Measurements from ENCODE around the gene ELK3. TPM values are rescaled to one million over a fixed set of nuclear protein-coding genes. Genes with fewer than 3 reads are reported as not detected.

ELK3 gene
- total and polyA plus RNA-seq, 4 donors = 10.7 to 22.0 (median 16.5) TPM

DNA sequence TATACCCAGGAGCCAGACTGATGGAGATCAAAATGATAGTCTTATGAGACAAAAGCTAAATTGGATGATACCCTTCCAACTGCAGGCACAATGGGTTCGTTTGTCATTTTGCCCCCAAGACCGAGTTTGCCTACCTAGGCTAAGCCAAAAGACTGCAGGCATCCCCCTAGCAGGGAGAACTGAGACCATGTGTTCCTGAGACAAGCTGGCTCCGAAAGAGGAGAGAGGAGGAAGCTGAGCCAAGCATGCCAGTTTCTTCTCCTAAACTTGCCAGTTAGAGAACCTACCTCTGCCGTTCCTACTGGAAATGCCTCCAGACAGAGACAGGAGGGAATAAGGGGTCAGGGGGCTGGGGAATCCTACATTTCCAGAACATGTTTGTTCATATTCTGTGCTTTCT, 8.3 kb upstream of the ELK3 start:
- Histone ChIP-seq H3K27me3 (ENCODE audit: control insufficient read depth, insufficient read depth, low read length) (no peaks in the 10 kb centered on the region), H3K27ac (ENCODE audit: low read depth, low read length) (no peak overlapping the region), H3K36me3 (ENCODE audit: control insufficient read depth, insufficient read depth, low read length) (no peaks in the 10 kb centered on the region), H3K9me3 (ENCODE audit: control insufficient read depth, insufficient read depth, low read length) (no peaks in the 10 kb centered on the region), H3K4me1 (ENCODE audit: control insufficient read depth, insufficient read depth, low read length) (no peaks in the 10 kb centered on the region), H3K4me3 (ENCODE audit: low read depth, low read length) (no peak overlapping the region)
- 93% methylated on average over 3 of the region's 4 CpGs for WGBS (ENCODE audit: insufficient coverage)
- no peak for DNase-seq (ENCODE audit: low read depth in 4 of 6, low spot score in 6 of 6)

DNA sequence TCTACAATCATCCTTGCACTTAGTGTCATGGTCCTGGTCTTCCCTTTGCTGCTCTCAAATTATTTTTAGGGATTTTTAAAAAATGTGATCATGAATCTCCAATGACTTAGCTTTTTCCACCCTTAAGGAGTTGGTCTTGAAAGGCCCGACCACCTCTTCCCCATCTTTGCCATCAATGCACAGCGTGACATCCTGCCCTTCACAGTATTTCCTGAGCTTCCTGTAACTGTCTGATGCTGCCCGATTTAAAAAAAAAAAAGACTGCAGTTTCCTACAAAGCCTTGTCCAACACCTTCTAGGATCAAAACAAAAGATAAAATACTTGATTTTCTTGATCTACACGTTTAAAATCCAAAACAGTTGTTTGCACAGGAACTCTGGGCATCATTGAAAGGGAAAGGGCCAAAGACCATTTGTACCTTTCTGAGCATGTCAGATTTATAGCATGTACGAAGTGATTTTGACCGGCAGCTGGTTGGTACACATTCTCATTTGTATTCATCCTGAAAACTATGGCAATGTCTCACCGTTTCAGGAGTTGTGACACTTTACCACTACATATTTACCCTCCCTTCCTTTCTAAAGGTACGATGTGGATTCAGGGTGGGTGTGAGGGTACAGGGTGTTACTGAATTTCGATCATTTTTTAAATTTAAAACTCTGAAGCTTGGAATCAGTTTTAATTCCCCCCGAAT, 7.4 kb upstream of the ELK3 start:
- Histone ChIP-seq H3K4me3 (ENCODE audit: low read depth, low read length) (no peak overlapping the region), H3K27me3 (ENCODE audit: control insufficient read depth, insufficient read depth, low read length) (no peaks in the 10 kb centered on the region), H3K36me3 (ENCODE audit: control insufficient read depth, insufficient read depth, low read length) (no peaks in the 10 kb centered on the region), H3K9me3 (ENCODE audit: control insufficient read depth, insufficient read depth, low read length) (no peaks in the 10 kb centered on the region), H3K4me1 (ENCODE audit: control insufficient read depth, insufficient read depth, low read length) (no peaks in the 10 kb centered on the region), H3K27ac (ENCODE audit: low read depth, low read length) (no peak overlapping the region)
- DNase-seq (ENCODE audit: low read depth in 4 of 6, low spot score in 6 of 6) = no peak
- 78% methylated on average over 3 of the region's 10 CpGs for WGBS (ENCODE audit: insufficient coverage)

DNA sequence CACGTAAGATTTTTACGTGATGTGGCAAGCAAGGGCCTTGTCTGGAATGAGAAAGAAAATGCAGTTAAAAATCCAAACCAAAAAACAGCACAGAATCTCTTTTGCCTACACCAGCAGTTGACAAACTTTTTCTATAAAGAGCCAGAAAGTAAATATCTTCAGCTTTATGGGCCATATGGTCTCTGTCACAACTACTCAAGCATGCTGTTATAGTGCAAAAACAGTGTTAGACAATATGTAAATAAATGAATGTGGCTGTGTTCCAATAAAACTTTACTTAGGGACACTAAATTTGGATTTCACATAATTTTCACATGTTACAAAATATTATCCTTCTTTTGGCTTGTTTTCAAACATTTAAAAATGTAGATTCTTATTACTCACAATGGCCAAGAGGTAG, 6.2 kb upstream of the ELK3 start:
- no CpG with 5 or more reads among the region's 2 CpGs for WGBS (ENCODE audit: insufficient coverage)
- H3K27ac ChIP-seq (ENCODE audit: low read depth, low read length) = no peak overlapping the region
- no peaks in the 10 kb centered on the region for H3K9me3 ChIP-seq (ENCODE audit: control insufficient read depth, insufficient read depth, low read length)
- no peaks in the 10 kb centered on the region for H3K27me3 ChIP-seq (ENCODE audit: control insufficient read depth, insufficient read depth, low read length)
- H3K36me3 ChIP-seq (ENCODE audit: control insufficient read depth, insufficient read depth, low read length) = no peaks in the 10 kb centered on the region
- no peak overlapping the region for H3K4me3 ChIP-seq (ENCODE audit: low read depth, low read length)
- peak in 1 of 6 donors; percentile 73 for DNase-seq (ENCODE audit: low read depth in 4 of 6, low spot score in 6 of 6)
- H3K4me1 ChIP-seq (ENCODE audit: control insufficient read depth, insufficient read depth, low read length) = no peaks in the 10 kb centered on the region

DNA sequence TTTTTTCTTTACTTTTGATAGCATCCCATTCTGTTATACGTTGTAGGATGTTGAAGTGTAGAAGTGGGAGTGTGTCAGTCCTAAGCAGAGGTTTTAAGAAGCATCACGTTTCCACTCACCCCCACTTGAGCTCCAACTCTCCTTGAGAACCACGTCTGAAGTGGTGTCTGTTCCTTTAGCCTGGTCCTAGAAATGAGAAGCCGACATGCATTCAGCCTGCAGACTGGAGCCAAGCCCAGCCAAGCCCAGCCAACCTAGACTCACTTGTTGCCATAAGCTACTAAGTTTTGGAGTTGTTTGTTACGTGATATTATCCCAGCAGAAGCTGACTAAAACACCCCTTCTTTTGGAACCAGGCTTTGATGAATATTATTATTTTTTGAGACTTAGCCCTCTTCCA, 4.4 kb upstream of the ELK3 start:
- no peak overlapping the region for H3K27ac ChIP-seq (ENCODE audit: low read depth, low read length)
- peaks cover 3% of the 10 kb centered on the region for H3K27me3 ChIP-seq (ENCODE audit: control insufficient read depth, insufficient read depth, low read length)
- WGBS (ENCODE audit: insufficient coverage) = no CpG with 5 or more reads among the region's 5 CpGs
- no peak for DNase-seq (ENCODE audit: low read depth in 4 of 6, low spot score in 6 of 6)
- H3K4me3 ChIP-seq (ENCODE audit: low read depth, low read length) = no peak overlapping the region
- H3K9me3 ChIP-seq (ENCODE audit: control insufficient read depth, insufficient read depth, low read length) = no peaks in the 10 kb centered on the region
- no peaks in the 10 kb centered on the region for H3K36me3 ChIP-seq (ENCODE audit: control insufficient read depth, insufficient read depth, low read length)
- H3K4me1 ChIP-seq (ENCODE audit: control insufficient read depth, insufficient read depth, low read length) = peaks cover 6% of the 10 kb centered on the region

DNA sequence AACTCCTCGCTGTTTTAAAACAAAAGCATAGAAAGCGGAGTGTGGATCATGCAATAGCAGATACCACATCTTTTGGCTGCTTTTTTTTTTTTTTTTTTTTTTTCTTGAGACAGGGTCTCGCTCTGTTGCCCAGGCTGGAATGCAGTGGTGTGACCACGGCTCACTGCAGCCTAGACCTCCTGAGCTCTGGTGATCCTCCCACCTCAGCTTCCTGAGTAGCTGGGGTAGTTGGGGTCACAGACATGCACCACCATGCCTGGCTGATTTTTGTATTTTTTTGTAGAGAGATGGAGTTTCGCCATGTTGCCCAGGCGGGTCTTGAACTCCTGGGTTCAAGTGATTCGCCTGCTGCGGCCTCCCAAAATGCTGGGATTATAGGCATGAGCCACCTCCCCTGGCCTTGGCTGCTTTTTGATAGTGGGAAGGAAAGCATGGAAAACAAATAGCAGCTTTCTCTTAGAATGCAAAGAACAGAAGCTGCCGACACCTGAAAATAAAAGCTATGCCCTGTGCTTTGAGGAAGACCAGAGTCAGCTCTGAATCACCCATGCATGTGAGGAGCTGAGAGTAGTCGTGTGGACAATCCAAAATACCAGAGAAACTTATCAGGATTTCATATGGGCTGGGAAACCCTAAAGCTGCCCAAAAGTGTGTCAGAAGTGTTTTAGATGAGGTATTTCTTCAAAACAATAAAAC, 3.6 kb upstream of the ELK3 start:
- 98% methylated on average over 5 of the region's 10 CpGs for WGBS (ENCODE audit: insufficient coverage)
- no peak overlapping the region for H3K4me3 ChIP-seq (ENCODE audit: low read depth, low read length)
- H3K4me1 ChIP-seq (ENCODE audit: control insufficient read depth, insufficient read depth, low read length) = peaks cover 11% of the 10 kb centered on the region
- no peak for DNase-seq (ENCODE audit: low read depth in 4 of 6, low spot score in 6 of 6)
- no peak overlapping the region for H3K27ac ChIP-seq (ENCODE audit: low read depth, low read length)
- no peaks in the 10 kb centered on the region for H3K9me3 ChIP-seq (ENCODE audit: control insufficient read depth, insufficient read depth, low read length)
- no peaks in the 10 kb centered on the region for H3K36me3 ChIP-seq (ENCODE audit: control insufficient read depth, insufficient read depth, low read length)
- peaks cover 5% of the 10 kb centered on the region for H3K27me3 ChIP-seq (ENCODE audit: control insufficient read depth, insufficient read depth, low read length)

DNA sequence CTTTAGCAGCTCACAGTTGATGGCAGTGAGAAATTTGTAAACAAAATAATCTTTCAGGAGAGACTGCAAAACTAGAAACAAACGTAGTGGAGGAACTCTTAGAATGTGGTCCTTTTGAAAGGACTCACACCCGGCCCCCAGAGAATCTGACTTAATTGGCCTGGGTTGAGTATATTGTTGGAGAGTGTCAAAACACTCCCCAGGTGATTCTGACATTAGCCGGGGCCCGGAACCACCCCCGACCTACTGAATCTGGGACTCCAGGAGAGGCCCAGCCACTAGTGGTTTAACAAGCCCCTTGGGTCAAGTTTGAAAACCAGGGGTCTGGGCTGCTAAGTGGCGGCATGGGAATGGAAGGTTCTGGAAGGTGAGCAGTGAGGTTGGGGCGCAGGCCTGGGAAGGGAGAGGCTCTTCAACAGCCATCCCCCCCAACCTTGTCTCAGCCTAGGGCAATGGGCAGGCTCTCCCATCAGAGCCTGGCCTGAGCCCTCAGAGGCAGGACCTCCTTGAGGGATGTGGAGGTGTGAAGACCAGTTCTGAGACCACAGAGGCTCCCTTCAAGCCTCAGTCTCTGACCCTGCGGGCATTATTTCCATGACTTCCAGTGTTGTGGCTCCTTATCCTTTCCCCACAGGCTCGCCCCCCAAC, 1.1 kb upstream of the ELK3 start:
- 67% methylated on average over 7 of the region's 9 CpGs for WGBS (ENCODE audit: insufficient coverage)
- no peak overlapping the region for H3K27ac ChIP-seq (ENCODE audit: low read depth, low read length)
- no peaks in the 10 kb centered on the region for H3K36me3 ChIP-seq (ENCODE audit: control insufficient read depth, insufficient read depth, low read length)
- no peak for DNase-seq (ENCODE audit: low read depth in 4 of 6, low spot score in 6 of 6)
- H3K4me3 ChIP-seq (ENCODE audit: low read depth, low read length) = no peak overlapping the region
- H3K9me3 ChIP-seq (ENCODE audit: control insufficient read depth, insufficient read depth, low read length) = no peaks in the 10 kb centered on the region
- H3K4me1 ChIP-seq (ENCODE audit: control insufficient read depth, insufficient read depth, low read length) = peaks cover 15% of the 10 kb centered on the region
- H3K27me3 ChIP-seq (ENCODE audit: control insufficient read depth, insufficient read depth, low read length) = peaks cover 5% of the 10 kb centered on the region

DNA sequence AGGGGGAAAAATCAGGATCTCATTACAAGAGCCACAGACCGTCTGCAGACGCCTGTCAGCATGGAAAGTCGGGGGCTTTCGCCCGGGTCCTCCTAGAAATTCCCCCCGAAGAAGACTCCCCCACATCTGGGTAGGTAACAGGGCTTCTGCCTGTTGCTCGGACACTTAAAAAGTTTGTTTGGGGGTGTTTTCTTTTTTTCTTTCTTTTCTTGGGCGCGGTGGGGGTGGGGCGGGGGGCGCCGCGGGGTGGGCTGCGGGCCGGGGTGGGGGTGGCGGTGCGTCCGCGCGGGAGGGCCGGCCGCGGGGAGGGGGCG, 358 bp downstream of the ELK3 start:
- no peaks in the 10 kb centered on the region for H3K36me3 ChIP-seq (ENCODE audit: control insufficient read depth, insufficient read depth, low read length)
- DNase-seq (ENCODE audit: low read depth in 4 of 6, low spot score in 6 of 6) = no peak
- 0% methylated on average over 11 of the region's 24 CpGs for WGBS (ENCODE audit: insufficient coverage)
- no peaks in the 10 kb centered on the region for H3K9me3 ChIP-seq (ENCODE audit: control insufficient read depth, insufficient read depth, low read length)
- peaks cover 5% of the 10 kb centered on the region for H3K27me3 ChIP-seq (ENCODE audit: control insufficient read depth, insufficient read depth, low read length)
- H3K27ac ChIP-seq (ENCODE audit: low read depth, low read length) = peak overlapping the region; percentile 64
- peak overlapping the region; percentile 72 for H3K4me3 ChIP-seq (ENCODE audit: low read depth, low read length)
- H3K4me1 ChIP-seq (ENCODE audit: control insufficient read depth, insufficient read depth, low read length) = peaks cover 15% of the 10 kb centered on the region

DNA sequence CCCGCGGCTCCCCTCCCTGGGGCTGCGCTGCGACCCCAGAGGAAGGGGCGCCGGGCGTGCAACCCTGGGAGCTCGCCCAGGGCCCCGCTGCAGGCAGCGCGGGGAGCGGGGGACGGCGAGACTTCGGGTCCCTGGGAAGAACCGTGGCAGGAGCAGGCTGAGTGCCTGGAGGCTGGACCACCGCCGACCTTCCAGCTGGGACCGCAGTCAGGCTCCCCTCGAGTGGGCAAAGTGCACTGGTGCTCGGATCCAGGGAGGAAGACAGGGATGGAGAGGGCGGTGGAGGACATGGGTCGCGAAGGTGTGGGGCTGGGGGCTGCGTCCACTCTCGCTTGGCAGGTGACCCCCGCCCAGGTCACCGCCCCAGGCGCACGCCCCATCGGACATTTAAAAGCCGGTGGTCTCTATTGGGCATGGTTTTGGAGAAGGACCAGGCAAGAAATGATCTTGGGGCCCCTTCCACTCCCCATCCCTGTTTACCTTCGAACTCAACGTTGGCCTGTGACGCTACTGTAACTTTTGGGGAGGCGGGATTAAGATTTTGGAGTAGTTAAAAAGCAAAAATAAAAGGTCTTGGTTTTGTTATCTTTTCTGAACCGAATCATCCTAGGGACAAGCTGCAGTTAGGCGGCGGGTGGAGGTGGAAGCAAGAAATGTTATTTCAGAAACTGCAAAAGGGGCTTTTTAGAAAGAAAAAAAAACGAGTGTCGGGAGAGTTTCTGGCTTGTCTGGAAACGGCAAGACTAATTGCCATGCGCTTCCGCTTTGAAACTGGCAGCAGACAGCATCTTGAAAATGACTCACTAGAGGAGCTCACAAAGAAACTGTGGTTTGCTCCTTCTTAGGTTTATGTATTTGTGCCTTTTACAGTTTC, 1.0 kb downstream of the ELK3 start:
- Histone ChIP-seq H3K27me3 (ENCODE audit: control insufficient read depth, insufficient read depth, low read length) (peaks cover 5% of the 10 kb centered on the region), H3K9me3 (ENCODE audit: control insufficient read depth, insufficient read depth, low read length) (no peaks in the 10 kb centered on the region), H3K36me3 (ENCODE audit: control insufficient read depth, insufficient read depth, low read length) (no peaks in the 10 kb centered on the region), H3K27ac (ENCODE audit: low read depth, low read length) (peak overlapping the region; percentile 64), H3K4me1 (ENCODE audit: control insufficient read depth, insufficient read depth, low read length) (peaks cover 15% of the 10 kb centered on the region), H3K4me3 (ENCODE audit: low read depth, low read length) (peak overlapping the region; percentile 67)
- peak in 2 of 6 donors; percentile 72 to 80 for DNase-seq (ENCODE audit: low read depth in 4 of 6, low spot score in 6 of 6)
- 0% methylated on average over 38 of the region's 44 CpGs for WGBS (ENCODE audit: insufficient coverage)

DNA sequence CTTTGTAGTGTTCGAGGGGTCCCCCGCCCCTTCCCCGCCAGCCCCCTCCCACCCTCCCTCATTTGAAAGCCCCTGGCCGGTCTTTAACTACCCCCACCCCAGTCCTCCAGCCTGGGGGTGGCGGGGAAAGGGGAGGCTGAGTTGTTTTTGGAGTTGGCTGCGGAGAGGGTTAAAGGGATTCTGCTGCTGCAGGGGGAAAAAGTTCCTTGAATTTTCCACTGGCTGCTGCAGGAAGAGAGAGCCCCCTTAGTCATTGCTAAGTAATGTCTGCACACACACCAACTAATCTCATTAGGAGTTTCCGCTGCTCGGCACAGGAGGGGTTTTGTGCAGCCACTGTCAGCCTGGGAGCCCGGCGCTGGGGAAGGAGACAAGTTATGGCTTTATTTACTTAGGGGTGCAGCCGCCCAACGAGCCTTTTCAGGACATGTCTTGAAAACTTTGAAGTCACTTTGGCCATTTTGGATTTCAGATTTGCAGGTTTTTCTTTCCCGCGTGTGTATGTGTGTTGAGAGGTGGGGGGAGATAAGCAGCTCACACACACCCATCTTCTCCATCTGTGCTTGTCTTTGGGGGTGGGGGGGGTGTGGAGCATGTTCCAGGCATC, 1.8 kb downstream of the ELK3 start:
- Histone ChIP-seq H3K4me3 (ENCODE audit: low read depth, low read length) (peak overlapping the region; percentile 67), H3K27ac (ENCODE audit: low read depth, low read length) (peak overlapping the region; percentile 64), H3K4me1 (ENCODE audit: control insufficient read depth, insufficient read depth, low read length) (peaks cover 15% of the 10 kb centered on the region), H3K9me3 (ENCODE audit: control insufficient read depth, insufficient read depth, low read length) (no peaks in the 10 kb centered on the region), H3K36me3 (ENCODE audit: control insufficient read depth, insufficient read depth, low read length) (no peaks in the 10 kb centered on the region), H3K27me3 (ENCODE audit: control insufficient read depth, insufficient read depth, low read length) (peaks cover 5% of the 10 kb centered on the region)
- 13% methylated on average over 4 of the region's 14 CpGs for WGBS (ENCODE audit: insufficient coverage)
- peak in 2 of 6 donors; percentile 53 to 66 for DNase-seq (ENCODE audit: low read depth in 4 of 6, low spot score in 6 of 6)
